ENCODE results near the gene SLC39A11.

DNA sequence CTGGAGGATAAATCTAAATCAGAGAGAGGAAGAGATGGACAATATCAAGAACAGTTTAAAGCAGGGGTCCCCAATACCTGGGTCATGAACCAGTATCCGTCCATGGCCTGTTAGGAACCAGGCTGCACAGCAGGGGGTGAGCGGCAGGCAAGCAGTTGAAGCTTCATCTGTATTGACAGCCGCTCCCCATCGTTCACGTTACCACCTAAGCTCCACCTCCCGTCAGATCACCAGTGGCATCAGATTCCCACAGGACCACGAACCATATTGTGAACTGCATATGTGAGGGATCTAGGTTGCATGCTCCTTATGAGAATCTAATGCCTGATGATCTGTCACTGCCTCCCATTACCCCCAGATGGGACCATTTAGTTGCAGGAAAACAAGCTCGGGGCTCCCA, 226.5 kb downstream of the SLC39A11 start:
- TF ChIP-seq, protein P1, sequence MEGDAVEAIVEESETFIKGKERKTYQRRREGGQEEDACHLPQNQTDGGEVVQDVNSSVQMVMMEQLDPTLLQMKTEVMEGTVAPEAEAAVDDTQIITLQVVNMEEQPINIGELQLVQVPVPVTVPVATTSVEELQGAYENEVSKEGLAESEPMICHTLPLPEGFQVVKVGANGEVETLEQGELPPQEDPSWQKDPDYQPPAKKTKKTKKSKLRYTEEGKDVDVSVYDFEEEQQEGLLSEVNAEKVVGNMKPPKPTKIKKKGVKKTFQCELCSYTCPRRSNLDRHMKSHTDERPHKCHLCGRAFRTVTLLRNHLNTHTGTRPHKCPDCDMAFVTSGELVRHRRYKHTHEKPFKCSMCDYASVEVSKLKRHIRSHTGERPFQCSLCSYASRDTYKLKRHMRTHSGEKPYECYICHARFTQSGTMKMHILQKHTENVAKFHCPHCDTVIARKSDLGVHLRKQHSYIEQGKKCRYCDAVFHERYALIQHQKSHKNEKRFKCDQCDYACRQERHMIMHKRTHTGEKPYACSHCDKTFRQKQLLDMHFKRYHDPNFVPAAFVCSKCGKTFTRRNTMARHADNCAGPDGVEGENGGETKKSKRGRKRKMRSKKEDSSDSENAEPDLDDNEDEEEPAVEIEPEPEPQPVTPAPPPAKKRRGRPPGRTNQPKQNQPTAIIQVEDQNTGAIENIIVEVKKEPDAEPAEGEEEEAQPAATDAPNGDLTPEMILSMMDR (IDR thresholded peaks at IDR 0.05; ENCODE audit: insufficient read depth, low read depth, low read length) = no peak
- TF ChIP-seq EZH2 (IDR thresholded peaks at IDR 0.05; ENCODE audit: insufficient read depth, low read length) = no peak

Data from astrocyte (in vitro differentiated cells and primary cell).